Hepatic stellate cell (primary cell): ENCODE results near the gene CCL19.
"Not testable (repeated sequence)": the region's sequence is repeated elsewhere in the genome, so short reads cannot be mapped to it uniquely, and the experiment has no call there.

ENCODE experiments used
- DNase-seq: peaks from one replicate; pipeline ENCODE4 v3.0.0; 2011; ENCODE audit warnings: low spot score

The CCL19 gene

GRCh38 chr9:34690983-34691935, at the start of gene CCL19:
Gene CCL19 (minus strand): TSS chr9:34691276. CDS start chr9:34691139, 137 bp downstream.
- no peak for DNase-seq

GRCh38 chr9:34740176-34740575, 49.1 kb upstream of the CCL19 start:
- DNase-seq, result not testable (repeated sequence)

- no peak for DNase-seq
These were observed 46.7 kb upstream of the CCL19 start for GRCh38 chr9:34737677-34738260.

- DNase-seq, result no peak
These were observed 43.6 kb upstream of the CCL19 start for GRCh38 chr9:34734720-34735119.

- DNase-seq, result no peak
These were observed 41.8 kb upstream of the CCL19 start for GRCh38 chr9:34732886-34733285.

- DNase-seq, result no peak
These were observed 41.4 kb upstream of the CCL19 start for GRCh38 chr9:34732478-34732877.

GRCh38 chr9:34723141-34723540, 32.1 kb upstream of the CCL19 start:
- no peak for DNase-seq

- DNase-seq, result not testable (repeated sequence)
These were observed 28.6 kb upstream of the CCL19 start for GRCh38 chr9:34719769-34720025.

- no peak for DNase-seq
These were observed 28.1 kb upstream of the CCL19 start for GRCh38 chr9:34719021-34719768.

GRCh38 chr9:34717996-34718614, 27.0 kb upstream of the CCL19 start:
- DNase-seq, result no peak

GRCh38 chr9:34716711-34717110, 25.6 kb upstream of the CCL19 start:
- DNase-seq, result no peak

GRCh38 chr9:34715639-34716215, 24.7 kb upstream of the CCL19 start:
- no peak for DNase-seq

- DNase-seq, result no peak
These were observed 22.9 kb upstream of the CCL19 start for GRCh38 chr9:34714007-34714406.

GRCh38 chr9:34712140-34712539, 21.1 kb upstream of the CCL19 start:
- no peak for DNase-seq

- no peak for DNase-seq
These were observed 18.9 kb upstream of the CCL19 start, which contains the start of gene CCL21 for GRCh38 chr9:34710023-34710422. Gene CCL21 (minus strand): TSS chr9:34710136. CDS start chr9:34710066, 70 bp downstream.

GRCh38 chr9:34709196-34709978, 18.3 kb upstream of the CCL19 start:
- no peak for DNase-seq

GRCh38 chr9:34707130-34707529, 16.1 kb upstream of the CCL19 start:
- no peak for DNase-seq

GRCh38 chr9:34701769-34702736, 11.0 kb upstream of the CCL19 start:
- DNase-seq, result peak; percentile 87

- DNase-seq, result peak; percentile 82
These were observed 10.1 kb upstream of the CCL19 start for GRCh38 chr9:34701023-34701768.
